Superior temporal gyrus (tissue), 1 donor: ENCODE measurements around the gene DLL4.
"Not testable (repeated sequence)": the region's sequence is repeated elsewhere in the genome, so short reads cannot be mapped to it uniquely, and the experiment has no call there.

Experiments
- DNase-seq: peaks from one replicate; pipeline ENCODE4 v3.0.0-alpha.2; 2016; ENCODE audit errors: extremely low spot score

Gene DLL4

DNA sequence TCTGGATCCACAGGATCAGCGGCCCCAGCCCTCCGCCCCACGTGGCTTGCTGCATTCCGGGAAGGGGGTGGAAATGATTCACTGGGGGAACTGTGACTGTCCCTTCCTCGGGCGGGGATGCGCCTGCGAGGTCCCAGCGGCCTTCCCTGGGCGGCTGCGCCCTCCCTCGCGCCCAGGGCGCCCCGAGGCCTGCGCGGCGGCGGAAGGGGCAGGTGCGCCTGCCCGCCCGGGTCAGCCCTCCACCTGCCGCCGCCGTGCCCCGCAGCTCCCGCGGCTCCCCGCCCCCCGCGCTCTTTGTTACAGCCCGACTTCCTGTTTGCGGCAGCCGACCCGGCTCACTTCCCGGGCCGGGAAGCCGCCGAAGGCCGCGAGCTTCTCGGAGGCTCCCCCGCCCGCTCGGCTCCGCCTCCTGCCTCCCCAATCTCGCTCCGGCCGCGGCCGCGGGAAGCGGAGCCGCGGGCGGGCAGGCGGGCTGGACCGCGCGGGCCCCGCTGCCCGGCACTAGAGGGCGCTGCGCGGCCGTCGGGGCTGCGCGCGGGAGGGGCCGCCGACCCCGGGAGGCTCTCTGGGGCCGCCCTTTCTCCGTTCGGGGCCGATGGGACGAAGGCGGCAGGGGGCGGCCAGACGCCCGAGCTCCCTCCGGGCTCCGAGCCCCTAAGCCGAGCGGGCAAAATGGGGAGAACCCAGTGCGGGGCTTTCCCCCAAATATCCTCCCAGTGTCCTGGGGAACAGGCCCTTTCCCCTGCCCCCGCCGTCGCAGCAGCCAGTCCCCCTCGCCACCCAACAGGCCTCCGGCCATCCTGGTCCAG is 12.6 kb downstream of the DLL4 start:
- peak; percentile 50 for DNase-seq

DNA sequence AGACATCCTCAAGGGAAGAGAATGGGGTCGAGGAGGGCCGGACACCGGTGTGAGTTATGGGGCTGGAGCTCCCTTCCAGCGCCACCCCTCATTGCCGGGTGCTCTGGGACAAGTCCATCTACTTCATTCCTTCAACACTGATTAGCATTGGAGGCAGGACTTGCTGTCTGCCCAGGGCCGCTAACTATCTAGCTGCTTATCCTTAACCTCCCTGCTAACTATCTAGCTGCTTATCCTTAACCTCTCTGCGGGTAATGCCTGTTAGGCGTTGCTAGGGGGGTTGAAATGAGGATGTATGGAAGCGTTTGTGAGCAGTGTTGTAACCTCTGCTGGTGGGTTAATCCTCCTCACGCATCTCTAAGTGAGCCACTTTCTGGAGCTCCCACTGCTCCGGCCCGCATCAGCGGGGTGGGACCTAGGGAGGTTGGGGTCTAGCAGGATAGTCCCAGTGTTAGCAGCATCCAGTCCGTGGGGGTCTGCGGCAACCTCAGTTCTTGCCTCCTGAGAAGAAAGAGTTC is 13.3 kb downstream of the DLL4 start:
- no peak for DNase-seq

GRCh38 chr15:40942878-40943277 is 13.7 kb downstream of the DLL4 start:
- DNase-seq, result no peak

GRCh38 chr15:40943764-40944365 is 14.7 kb downstream of the DLL4 start:
- no peak for DNase-seq

- DNase-seq, result no peak
These were observed 15.6 kb downstream of the DLL4 start for GRCh38 chr15:40944510-40945296.

- DNase-seq, result no peak
These were observed 19.8 kb downstream of the DLL4 start for GRCh38 chr15:40948706-40949473.

DNA sequence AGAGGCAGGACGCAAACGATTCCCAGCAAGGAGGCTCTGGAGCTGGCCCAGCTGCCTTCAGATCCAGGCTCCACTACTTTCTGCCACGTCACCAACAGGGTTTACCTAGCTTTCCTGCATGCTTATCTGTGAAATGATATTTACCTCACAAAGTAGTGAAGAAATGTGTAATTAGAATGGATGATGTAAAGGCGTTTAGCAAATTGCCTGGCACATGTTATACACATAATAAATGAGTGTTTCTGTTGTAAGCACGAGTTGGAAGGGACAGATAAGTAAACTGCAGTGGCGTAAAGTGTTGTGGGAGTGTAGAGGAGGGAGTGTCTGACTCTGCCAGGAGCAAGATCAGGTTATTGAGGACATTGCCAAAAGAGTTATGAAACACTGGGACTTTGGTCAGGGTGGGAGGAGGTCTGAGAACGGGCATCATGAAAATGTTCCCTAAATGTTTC is 20.6 kb downstream of the DLL4 start:
- no peak for DNase-seq

DNA sequence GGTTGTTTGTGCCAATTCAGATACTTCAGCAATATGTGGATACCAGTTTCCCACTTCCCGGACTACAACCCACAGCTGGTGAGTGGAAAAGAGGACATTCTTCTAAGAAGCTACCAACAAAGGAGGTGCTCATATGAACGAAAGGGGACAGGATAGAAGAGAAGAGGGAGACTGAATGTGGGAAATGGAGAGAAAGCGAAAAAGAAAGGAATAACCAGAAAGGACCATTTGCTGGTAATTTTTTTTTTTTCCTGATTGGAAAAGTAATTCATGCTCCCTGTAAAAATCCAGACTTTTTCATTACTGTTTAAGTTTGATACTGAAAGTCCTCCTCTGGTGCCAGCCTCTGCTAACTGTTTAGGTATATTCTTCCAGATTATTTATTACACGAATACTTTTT is 22.6 kb downstream of the DLL4 start:
- DNase-seq, result no peak

GRCh38 chr15:40952301-40952900 is 23.3 kb downstream of the DLL4 start:
- no peak for DNase-seq

GRCh38 chr15:40952901-40953712 is 24.0 kb downstream of the DLL4 start, which contains the start of gene CHAC1:
TSS of gene CHAC1 (plus strand) at chr15:40953471. CDS start at chr15:40953584, 113 bp downstream.
- peak; percentile 90 for DNase-seq

GRCh38 chr15:40953713-40954074 is 24.6 kb downstream of the DLL4 start:
- DNase-seq, result no peak

GRCh38 chr15:40954158-40954848 is 25.2 kb downstream of the DLL4 start:
- DNase-seq, result not testable (repeated sequence)

GRCh38 chr15:40955141-40955903 is 26.2 kb downstream of the DLL4 start:
- no peak for DNase-seq

GRCh38 chr15:40955930-40956540 is 26.9 kb downstream of the DLL4 start:
- no peak for DNase-seq

- DNase-seq, result no peak
These were observed 27.4 kb downstream of the DLL4 start for GRCh38 chr15:40956541-40956982.

DNA sequence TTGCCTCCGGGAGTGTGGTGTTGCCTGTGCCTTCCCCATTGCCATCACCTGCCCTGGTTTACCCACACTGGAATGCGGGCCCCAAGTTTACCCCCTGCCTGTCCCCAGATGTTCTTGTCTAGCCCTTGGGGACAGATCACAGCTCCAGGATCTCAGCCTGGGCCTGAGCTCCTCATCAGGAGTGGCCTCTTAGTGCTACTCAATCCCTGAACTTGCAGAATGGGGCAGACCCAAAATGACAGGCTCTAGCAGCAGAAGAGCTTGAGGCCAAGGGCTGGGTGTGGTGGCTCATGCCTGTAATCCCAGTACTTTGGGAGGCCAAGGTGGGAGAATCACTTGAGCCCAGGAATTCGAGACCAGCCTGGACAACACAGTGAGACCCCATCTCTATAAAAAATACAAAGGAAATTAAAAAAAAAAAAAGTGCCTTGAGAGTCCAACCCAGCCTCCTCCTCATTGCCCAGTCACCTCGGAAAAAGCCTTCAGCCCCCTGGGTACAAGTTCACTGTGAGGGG is 28.0 kb downstream of the DLL4 start:
- no peak for DNase-seq

- DNase-seq, result no peak
These were observed 28.5 kb downstream of the DLL4 start for GRCh38 chr15:40957581-40958051.

- no peak for DNase-seq
These were observed 29.0 kb downstream of the DLL4 start for GRCh38 chr15:40958146-40958545.
